IMR-90 (cell line): Measurements from ENCODE around the gene ANOS1. TPM values are rescaled to one million over a fixed set of nuclear protein-coding genes. Genes with fewer than 3 reads are reported as not detected.

Experiments used
- ATAC-seq: fragments of 200-7000 bp; cut with Tn5 transposase; 2 replicates; pipeline ENCODE4 v1.9.1; 2020; ENCODE audit warnings: low read depth, mild to moderate bottlenecking, moderate library complexity
- BruUV-seq: library from RNA; stranded (reverse); fragments of 400-500 nt; replicated peaks from 2 replicates; lab custom pipeline; 2021; lab: Mats Ljungman, UMichigan
- CTCF ChIA-PET: fragments of 300-600 bp; formaldehyde crosslinking; extraction: SDS; loops from one replicate; lab custom pipeline; 2021; ENCODE audit warnings: antibody characterized with exemption; lab: Yijun Ruan, JAX
- POLR2A ChIA-PET: fragments of 300-600 bp; sonication (Branson Sonifier 250); formaldehyde crosslinking; loops from one replicate; lab custom pipeline; 2022; ENCODE audit warnings: antibody characterized with exemption; ENCODE audit not compliant: unreplicated experiment; lab: Charles Lee
- DNase-seq: peaks from one replicate; pipeline ENCODE4 v3.0.0; 2013
- H2AFZ ChIP-seq: replicated peaks from 2 replicates; pipeline ENCODE3; 2013; ENCODE audit warnings: low read length, mild to moderate bottlenecking; ENCODE audit not compliant: poor library complexity
- H2AK5ac ChIP-seq: 2 replicates; pipeline ENCODE4 v1.6.1; 2013; ENCODE audit warnings: low read depth, low read length, inconsistent platforms
- H2AK9ac ChIP-seq: replicated peaks from 2 replicates; pipeline ENCODE3; 2013; ENCODE audit warnings: mild to moderate bottlenecking, low read depth, low read length, moderate library complexity; ENCODE audit not compliant: poor library complexity
- H2BK120ac ChIP-seq: 2 replicates; pipeline ENCODE4 v1.6.1; 2013; ENCODE audit warnings: low read depth, low read length, inconsistent platforms
- H2BK15ac ChIP-seq: 3 replicates; pipeline ENCODE4 v1.6.1; 2013; ENCODE audit warnings: low read depth, low read length, inconsistent platforms
- H2BK20ac ChIP-seq: 2 replicates; pipeline ENCODE4 v1.6.1; 2013; ENCODE audit warnings: low read depth, mild to moderate bottlenecking, inconsistent platforms, low read length, moderate library complexity
- H2BK5ac ChIP-seq: 2 replicates; pipeline ENCODE4 v1.6.1; 2013; ENCODE audit warnings: mild to moderate bottlenecking, low read depth, low read length, inconsistent platforms; ENCODE audit not compliant: poor library complexity, severe bottlenecking
- H3K14ac ChIP-seq: replicated peaks from 2 replicates; pipeline ENCODE4 v1.6.1; 2013; ENCODE audit warnings: low read depth, low read length, inconsistent platforms
- H3K18ac ChIP-seq: 2 replicates; pipeline ENCODE4 v1.6.1; 2013; ENCODE audit warnings: low read depth, low read length, control low read depth
- H3K23ac ChIP-seq: 2 replicates; pipeline ENCODE4 v1.6.1; 2013; ENCODE audit warnings: low read depth, low read length, inconsistent platforms
- H3K27ac ChIP-seq: 2 replicates; pipeline ENCODE4 v1.5.1; 2013; ENCODE audit warnings: mild to moderate bottlenecking, control low read depth, low read length; ENCODE audit not compliant: insufficient read depth
- H3K27me3 ChIP-seq: 2 replicates; pipeline ENCODE4 v1.6.1; 2013; ENCODE audit warnings: low read length; ENCODE audit not compliant: control insufficient read depth, insufficient read depth
- H3K36me3 ChIP-seq: 2 replicates; pipeline ENCODE4 v1.6.1; 2013; ENCODE audit warnings: low read length, mixed read lengths; ENCODE audit not compliant: control insufficient read depth, insufficient read depth
- H3K4ac ChIP-seq: 2 replicates; pipeline ENCODE4 v1.6.1; 2013; ENCODE audit warnings: low read depth, low read length, inconsistent platforms
- H3K4me1 ChIP-seq: 2 replicates; pipeline ENCODE4 v1.6.1; 2013; ENCODE audit warnings: low read length, mixed read lengths; ENCODE audit not compliant: control insufficient read depth, insufficient read depth
- H3K4me2 ChIP-seq: 2 replicates; pipeline ENCODE4 v1.6.1; 2013; ENCODE audit warnings: low read depth, mild to moderate bottlenecking, control low read depth, low read length, moderate library complexity
- H3K4me3 ChIP-seq: 2 replicates; pipeline ENCODE4 v1.5.1; 2013; ENCODE audit warnings: low read depth, mild to moderate bottlenecking, control low read depth, low read length, moderate library complexity; ENCODE audit not compliant: insufficient read depth
- H3K56ac ChIP-seq: 2 replicates; pipeline ENCODE4 v1.6.1; 2013; ENCODE audit warnings: low read length, inconsistent platforms; ENCODE audit not compliant: insufficient read depth; ENCODE audit errors: extremely low read depth
- H3K79me1 ChIP-seq, 2 experiments: 2 replicates each; pipeline ENCODE4 v1.6.1; 2013; ENCODE audit warnings: low read length in 2 of 2, inconsistent platforms in 1 of 2, low read depth in 1 of 2
- H3K9ac ChIP-seq: 2 replicates; pipeline ENCODE4 v1.6.1; 2013; ENCODE audit warnings: low read depth, low read length, control low read depth
- H3K9me1 ChIP-seq: 2 replicates; pipeline ENCODE4 v1.6.1; 2013; ENCODE audit warnings: low read length, inconsistent platforms; ENCODE audit not compliant: insufficient read depth
- H3K9me3 ChIP-seq: 2 replicates; pipeline ENCODE4 v1.6.1; 2013; ENCODE audit warnings: low read length; ENCODE audit not compliant: control insufficient read depth, insufficient read depth
- H4K20me1 ChIP-seq: 2 replicates; pipeline ENCODE4 v1.6.1; 2013; ENCODE audit warnings: low read length, inconsistent platforms; ENCODE audit not compliant: insufficient read depth
- H4K5ac ChIP-seq: 2 replicates; pipeline ENCODE4 v1.6.1; 2013; ENCODE audit warnings: mild to moderate bottlenecking, low read depth, low read length, control low read depth
- H4K8ac ChIP-seq, 2 experiments: 2 replicates each; pipeline ENCODE4 v1.6.1; 2013; ENCODE audit warnings: low read depth in 2 of 2, low read length in 2 of 2, control low read depth in 1 of 2, inconsistent platforms in 1 of 2
- H4K91ac ChIP-seq: 2 replicates; pipeline ENCODE4 v1.6.1; 2013; ENCODE audit warnings: low read depth, low read length, inconsistent platforms; ENCODE audit not compliant: insufficient read depth
- MXI1 ChIP-seq: IDR thresholded peaks from 2 replicates; pipeline ENCODE4 v1.6.1; 2012; ENCODE audit warnings: low read depth, mild to moderate bottlenecking, low read length, moderate library complexity, borderline replicate concordance
- NFE2L2 ChIP-seq: fragments of 150-350 bp; IDR thresholded peaks from 2 replicates; pipeline ENCODE4 v1.6.1; 2016; ENCODE audit warnings: low read depth, mild to moderate bottlenecking, low read length
- RAD21 ChIP-seq: IDR thresholded peaks from 2 replicates; pipeline ENCODE4 v1.6.1; 2012; ENCODE audit warnings: low read length, improper control_type of control experiment
- RFX5 ChIP-seq: IDR thresholded peaks from 2 replicates; pipeline ENCODE4 v1.8.0; 2012; ENCODE audit warnings: low read depth, mild to moderate bottlenecking, low read length, moderate library complexity
- SMC3 ChIP-seq: fragments of 150-350 bp; IDR thresholded peaks from 2 replicates; pipeline ENCODE4 v1.6.1; 2016; ENCODE audit warnings: low read depth, mild to moderate bottlenecking, antibody characterized with exemption, low read length, moderate library complexity
- USF2 ChIP-seq: fragments of 150-350 bp; IDR thresholded peaks from 2 replicates; pipeline ENCODE4 v1.6.1; 2017; ENCODE audit warnings: mild to moderate bottlenecking, antibody characterized with exemption, low read length, low read depth
- WGBS, 2 experiments: methylation state at CpG; one replicate each; pipeline versions ENCODE4 v1.1.5 to v1.1.7; 2013; ENCODE audit warnings: missing lambda C conversion rate in 2 of 2; ENCODE audit not compliant: insufficient read length in 1 of 2; ENCODE audit errors: extremely low coverage in 2 of 2; 5-methylcytosine and 5-hydroxymethylcytosine counted together
- dilution Hi-C: fragments of 300-500 bp; cut with HindIII; formaldehyde crosslinking; loops from one replicate; pipeline ENCODE4 v1.14.3; 2018; ENCODE audit warnings: low sequenced_read_pairs; ENCODE audit not compliant: unreplicated experiment
- in situ Hi-C: fragments of 300-500 bp; cut with MboI; formaldehyde crosslinking; loops from 3 replicates; pipeline ENCODE4 v1.14.3; 2019; ENCODE audit warnings: low sequenced_read_pairs, inconsistent platforms, mixed read lengths
- intact Hi-C: fragments of 100-400 bp; cut with micrococcal nuclease; formaldehyde crosslinking; loops from 2 replicates; pipeline ENCODE4 v1.10.0; 2022
- polyA plus RNA-seq, 3 experiments: library from polyadenylated mRNA; depleted of rRNA; stranded (reverse); fragments of >200 nt; gene quantifications; 2 replicates each; pipeline ENCODE4 v1.2.3, GENCODE V29; 2012; ENCODE audit warnings: low replicate concordance in 1 of 3
- total RNA-seq: library from RNA; depleted of rRNA; stranded (reverse); fragments of >200 nt; gene quantifications from 2 replicates; pipeline ENCODE4 v1.2.3, GENCODE V29; 2012

ANOS1 gene
- total and polyA plus RNA-seq, 2 of the 4 experiments (the other 2 are of a cell fraction), result under 0.01 to 0.17 TPM

GRCh38 chrX:8647176-8647575 lies 84.8 kb downstream of the ANOS1 start:
- Histone ChIP-seq H3K79me1 (no peaks in the 10 kb centered on the region), H3K4ac (no peak overlapping the region), H3K4me2 (no peak overlapping the region), H3K56ac (no peak overlapping the region), H3K4me1 (no peaks in the 10 kb centered on the region), H3K27ac (no peak overlapping the region), H3K27me3 (no peaks in the 10 kb centered on the region), H2AK5ac (no peak overlapping the region), H2BK15ac (no peak overlapping the region), H3K9ac (no peak overlapping the region), H3K23ac (no peak overlapping the region), H2BK20ac (no peak overlapping the region), H3K9me1 (no peaks in the 10 kb centered on the region), H3K14ac (no peak overlapping the region), H4K5ac (no peak overlapping the region), H4K91ac (no peak overlapping the region), H3K4me3 (no peak overlapping the region), H3K9me3 (peaks cover 5% of the 10 kb centered on the region; the same call in 1 of the 2 replicates), H2BK5ac (no peak overlapping the region), H2AK9ac (no peak overlapping the region), H2AFZ (no peak overlapping the region), H3K18ac (no peak overlapping the region), H2BK120ac (no peak overlapping the region), H4K20me1 (no peaks in the 10 kb centered on the region), H3K36me3 (no peaks in the 10 kb centered on the region), H4K8ac (no peak overlapping the region)
- BruUV-seq, result no TSS peak
- no CpG with 5 or more reads among the region's 7 CpGs for WGBS, 2 experiments
- intact Hi-C loops (no loop called here), in situ Hi-C loops (no loop called here), dilution Hi-C loops (no loop called here)
- ATAC-seq (no peak), DNase-seq (no peak)
- TF ChIP-seq NFE2L2, result no peak
- TF ChIP-seq SMC3, result no peak
- TF ChIP-seq RFX5, result no peak
- TF ChIP-seq MXI1, result no peak
- no peak for TF ChIP-seq USF2
- no peak for TF ChIP-seq RAD21
- ChIA-PET POLR2A (no interaction called here), CTCF (no interaction called here)
